ENCODE data around the gene MOGAT2.
"Not testable (repeated sequence)": the region's sequence is repeated elsewhere in the genome, so short reads cannot be mapped to it uniquely, and the experiment has no call there.

MOGAT2 gene

DNA sequence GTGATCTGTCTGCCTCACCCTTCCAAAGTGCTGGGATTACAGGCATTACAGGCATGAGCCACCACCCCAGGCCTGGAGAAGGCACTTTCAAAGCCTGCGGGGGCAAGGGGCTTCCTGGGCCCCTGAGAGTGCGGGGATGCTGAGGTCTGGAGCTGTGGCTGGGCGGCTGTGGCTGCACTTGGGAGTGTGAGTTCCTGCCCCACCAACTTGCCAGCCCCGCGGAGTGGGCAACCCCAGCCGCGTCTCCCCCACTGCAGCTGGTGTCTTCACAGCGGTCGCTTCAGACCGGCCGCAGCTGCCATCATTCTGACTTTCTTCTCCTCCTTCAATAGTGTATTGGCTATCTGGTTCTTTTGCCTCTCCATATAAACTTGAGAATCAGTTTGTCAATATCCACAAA, 38.1 kb upstream of the MOGAT2 start:
- no peak overlapping the region for H3K4me3 ChIP-seq (ENCODE audit: low read depth, low read length)
- TF ChIP-seq, protein P1, sequence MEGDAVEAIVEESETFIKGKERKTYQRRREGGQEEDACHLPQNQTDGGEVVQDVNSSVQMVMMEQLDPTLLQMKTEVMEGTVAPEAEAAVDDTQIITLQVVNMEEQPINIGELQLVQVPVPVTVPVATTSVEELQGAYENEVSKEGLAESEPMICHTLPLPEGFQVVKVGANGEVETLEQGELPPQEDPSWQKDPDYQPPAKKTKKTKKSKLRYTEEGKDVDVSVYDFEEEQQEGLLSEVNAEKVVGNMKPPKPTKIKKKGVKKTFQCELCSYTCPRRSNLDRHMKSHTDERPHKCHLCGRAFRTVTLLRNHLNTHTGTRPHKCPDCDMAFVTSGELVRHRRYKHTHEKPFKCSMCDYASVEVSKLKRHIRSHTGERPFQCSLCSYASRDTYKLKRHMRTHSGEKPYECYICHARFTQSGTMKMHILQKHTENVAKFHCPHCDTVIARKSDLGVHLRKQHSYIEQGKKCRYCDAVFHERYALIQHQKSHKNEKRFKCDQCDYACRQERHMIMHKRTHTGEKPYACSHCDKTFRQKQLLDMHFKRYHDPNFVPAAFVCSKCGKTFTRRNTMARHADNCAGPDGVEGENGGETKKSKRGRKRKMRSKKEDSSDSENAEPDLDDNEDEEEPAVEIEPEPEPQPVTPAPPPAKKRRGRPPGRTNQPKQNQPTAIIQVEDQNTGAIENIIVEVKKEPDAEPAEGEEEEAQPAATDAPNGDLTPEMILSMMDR (IDR thresholded peaks at IDR 0.05; ENCODE audit: insufficient read depth, low read depth, low read length, missing control alignments): no peak
- no peak for DNase-seq (ENCODE audit: low read depth)

DNA sequence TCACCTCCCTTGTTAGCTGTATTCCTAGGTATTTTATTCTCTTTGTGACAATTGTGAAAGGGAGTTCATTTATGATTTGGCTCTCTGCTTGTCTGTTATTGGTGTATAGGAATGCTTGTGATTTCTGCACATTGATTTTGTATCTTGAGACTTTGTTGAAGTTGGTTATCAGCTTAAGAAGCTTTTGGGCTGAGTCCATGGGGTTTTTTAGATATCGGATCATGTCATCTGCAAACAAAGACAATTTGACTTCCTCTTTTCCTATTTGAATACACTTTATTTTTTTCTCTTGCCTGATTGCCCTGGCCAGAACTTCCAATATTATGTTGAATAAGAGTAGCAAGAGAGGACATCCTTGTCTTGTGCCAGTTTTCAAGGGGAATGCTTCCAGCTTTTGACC, 33.8 kb upstream of the MOGAT2 start:
- not testable (repeated sequence) for DNase-seq (ENCODE audit: low read depth); H3K4me3 ChIP-seq (ENCODE audit: low read depth, low read length)

DNA sequence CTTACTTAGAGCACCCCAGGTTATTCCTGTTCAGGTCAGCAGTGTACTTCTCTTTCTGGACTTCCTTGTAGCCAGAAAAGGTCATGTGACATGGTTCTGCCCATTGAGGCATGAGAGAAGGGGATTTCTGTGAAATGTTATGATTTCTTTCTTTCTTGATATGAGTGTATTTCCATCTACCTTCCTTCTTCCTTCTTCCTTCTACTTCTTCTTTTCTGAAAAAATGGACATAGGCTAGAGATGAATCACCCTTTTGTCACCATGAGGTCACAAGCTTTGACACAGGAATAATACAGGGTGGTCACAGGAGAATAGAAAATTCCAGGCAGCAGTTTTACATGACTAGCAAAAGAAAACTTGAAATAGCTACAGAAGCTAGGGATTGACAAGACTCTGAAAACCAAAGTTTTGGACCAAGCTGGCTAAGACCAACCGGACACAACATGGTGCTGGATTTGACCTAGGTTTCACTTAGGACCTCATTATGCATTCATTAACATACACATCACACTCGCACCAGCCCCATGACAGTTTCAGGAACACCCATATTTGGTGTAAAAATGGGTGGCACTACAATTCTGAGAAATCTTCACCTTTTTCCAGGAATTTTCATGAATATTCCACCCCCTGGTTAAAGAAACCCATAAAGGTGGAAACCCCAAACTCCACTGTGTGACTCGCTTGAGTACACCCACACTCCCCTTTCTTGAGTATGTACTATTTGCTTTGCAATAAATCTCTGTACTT, 27.6 kb upstream of the MOGAT2 start:
- DNase-seq (ENCODE audit: low read depth): peak; percentile 65
- H3K4me3 ChIP-seq (ENCODE audit: low read depth, low read length): no peak overlapping the region
- TF ChIP-seq, protein P1 (IDR thresholded peaks at IDR 0.05; ENCODE audit: insufficient read depth, low read depth, low read length, missing control alignments): no peak

DNA sequence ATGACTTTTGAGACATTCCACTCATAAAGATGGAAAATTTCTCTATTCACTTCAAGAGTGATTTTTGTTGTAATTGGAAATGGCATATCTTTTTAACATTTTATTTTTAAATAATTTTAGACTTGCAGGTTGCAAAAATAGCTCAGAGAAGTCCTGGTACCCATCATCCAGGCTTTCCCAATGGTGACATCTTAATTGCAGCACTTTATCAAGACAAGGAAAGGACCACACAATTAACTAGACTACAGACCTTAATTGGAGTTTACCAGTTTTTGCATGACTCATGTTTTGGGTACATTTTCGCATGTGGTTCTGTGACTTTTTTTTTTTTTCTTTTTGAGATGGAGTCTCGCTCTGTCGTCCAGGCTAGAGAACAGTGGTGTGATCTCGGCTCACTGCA, 25.8 kb upstream of the MOGAT2 start:
- H3K4me3 ChIP-seq (ENCODE audit: low read depth, low read length): no peak overlapping the region
- TF ChIP-seq, protein P1 (IDR thresholded peaks at IDR 0.05; ENCODE audit: insufficient read depth, low read depth, low read length, missing control alignments): no peak
- no peak for DNase-seq (ENCODE audit: low read depth)

DNA sequence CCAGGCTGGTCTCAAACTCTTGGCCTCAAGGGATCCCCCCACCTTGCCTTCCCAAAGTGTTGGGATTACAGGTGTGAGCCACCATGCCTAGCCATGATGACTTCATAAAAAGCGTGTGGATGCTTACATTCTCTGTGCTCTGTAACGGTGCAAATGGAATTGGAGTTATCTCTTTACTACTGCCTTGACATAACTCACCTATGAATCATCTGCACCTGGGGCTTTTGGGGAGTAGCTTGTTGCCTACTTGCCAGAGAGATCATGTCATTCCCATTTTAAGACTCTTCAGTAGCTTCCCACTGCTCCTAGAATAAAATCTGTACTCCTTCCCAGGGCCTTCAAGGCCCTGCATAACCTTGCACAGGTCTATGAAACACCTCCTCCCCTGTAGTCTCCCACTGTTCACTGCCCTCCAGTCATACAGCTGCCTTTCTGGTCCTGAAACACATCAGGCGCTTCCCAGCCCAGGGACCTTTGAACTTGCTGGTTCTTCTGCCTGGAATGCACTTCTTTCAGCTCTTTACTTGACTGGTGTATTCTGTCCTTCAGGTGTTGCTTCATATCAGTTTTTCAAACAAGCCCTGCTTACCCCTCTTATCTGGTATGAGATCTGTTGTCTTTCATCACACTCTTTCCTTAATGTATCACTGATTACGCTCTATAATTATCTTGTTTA, 19.6 kb upstream of the MOGAT2 start:
- no peak for DNase-seq (ENCODE audit: low read depth)
- H3K4me3 ChIP-seq (ENCODE audit: low read depth, low read length): no peak overlapping the region
- TF ChIP-seq, protein P1 (IDR thresholded peaks at IDR 0.05; ENCODE audit: insufficient read depth, low read depth, low read length, missing control alignments): no peak

DNA sequence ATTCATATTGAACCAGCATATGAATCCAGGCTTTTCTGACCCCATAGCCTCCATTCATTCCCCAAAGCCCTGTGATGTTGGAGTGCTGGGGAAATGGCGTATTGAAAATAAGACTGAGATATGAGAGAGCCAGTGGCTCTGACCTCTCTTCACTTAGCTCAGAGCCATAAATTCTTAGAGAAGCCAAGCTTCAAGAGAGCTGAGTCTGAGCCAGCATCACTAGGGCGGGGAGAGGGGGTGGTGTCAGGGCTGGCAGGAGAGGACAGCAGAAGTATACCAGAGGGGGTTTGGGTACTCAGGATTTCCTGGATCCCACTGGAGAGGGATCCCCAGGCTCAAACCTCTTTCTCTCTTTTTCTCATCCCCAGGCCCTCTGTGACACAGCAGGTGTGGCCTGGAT, 16.7 kb upstream of the MOGAT2 start:
- no peak for DNase-seq (ENCODE audit: low read depth)
- H3K4me3 ChIP-seq (ENCODE audit: low read depth, low read length): no peak overlapping the region
- TF ChIP-seq, protein P1 (IDR thresholded peaks at IDR 0.05; ENCODE audit: insufficient read depth, low read depth, low read length, missing control alignments): no peak

DNA sequence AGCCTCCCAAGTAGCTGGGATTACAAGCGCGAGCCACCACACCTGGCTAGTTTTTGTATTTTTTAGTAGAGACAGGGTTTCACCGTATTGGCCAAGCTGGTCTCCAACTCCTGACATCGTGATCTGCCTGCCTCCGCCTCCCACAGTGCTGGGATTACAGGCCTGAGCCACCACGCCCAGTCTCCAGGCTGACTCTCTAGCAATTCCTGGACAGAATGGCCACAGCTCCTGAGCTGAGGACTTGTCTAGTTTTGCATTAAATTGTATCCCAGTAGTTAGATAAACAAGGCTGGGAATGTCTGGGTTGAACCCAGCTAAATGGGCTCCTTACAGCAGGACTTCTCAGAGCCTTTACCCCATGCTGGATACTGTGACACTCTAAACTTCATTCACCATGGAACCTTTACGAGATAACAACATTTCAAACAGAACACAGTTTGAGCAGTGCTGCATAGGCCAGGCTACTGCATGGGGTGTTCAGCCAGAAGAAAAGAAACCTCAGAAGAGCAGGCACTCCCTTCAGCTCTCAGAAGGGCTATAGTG, 13.9 kb upstream of the MOGAT2 start:
- no peak overlapping the region for H3K4me3 ChIP-seq (ENCODE audit: low read depth, low read length)
- no peak for DNase-seq (ENCODE audit: low read depth)
- TF ChIP-seq, protein P1 (IDR thresholded peaks at IDR 0.05; ENCODE audit: insufficient read depth, low read depth, low read length, missing control alignments): no peak
